ENCODE data around the gene FAM3A. TPM values are rescaled to one million over a fixed set of nuclear protein-coding genes. Genes with fewer than 3 reads are reported as not detected.

Gene FAM3A
- total and polyA plus RNA-seq, 9 of the 15 experiments (the other 6 are each of a cell fraction or from before 2014, with no cell fraction given): 0.75 to 70.6 (median 27.0) TPM

- peak; percentile 100 for TF ChIP-seq MGA (IDR thresholded peaks at IDR 0.05)
- TF ChIP-seq ZNF41 (CRISPR knock-in tag; conservative IDR thresholded peaks at IDR 0.05): no peak
- TF ChIP-seq ZC3H8 (IDR thresholded peaks at IDR 0.05): no peak
- TF ChIP-seq GABPB1 (CRISPR knock-in tag; IDR thresholded peaks at IDR 0.05): peak; percentile 69; the same call in 1 of the 2 replicates
- TF ChIP-seq CBX2 (IDR thresholded peaks at IDR 0.05; ENCODE audit: insufficient read depth, low read length, poor library complexity, severe bottlenecking): no peak
- no peak for TF ChIP-seq ZNF384 (IDR thresholded peaks at IDR 0.05; ENCODE audit: low read depth, low read length)
- peak; percentile 7; the same call in 1 of the 2 replicates for TF ChIP-seq EP300 (IDR thresholded peaks at IDR 0.05; ENCODE audit: low read length)
- TF ChIP-seq ZNF507 (tag; conservative IDR thresholded peaks at IDR 0.05): no peak
- peak; percentile 100 for TF ChIP-seq RB1 (IDR thresholded peaks at IDR 0.05; ENCODE audit: low read depth)
- TF ChIP-seq ZNF395 (CRISPR knock-in tag; IDR thresholded peaks at IDR 0.05): no peak
- no peak for TF ChIP-seq STAG1 (CRISPR knock-in tag; IDR thresholded peaks at IDR 0.05; ENCODE audit: borderline replicate concordance)
- no peak; the same call in 1 of the 2 replicates for TF ChIP-seq ZBTB33 (CRISPR knock-in tag; IDR thresholded peaks at IDR 0.05)
These were observed 37.1 kb downstream of the FAM3A start, which contains the start of gene LAGE3 (continued) for GRCh38 chrX:154478728-154479622.
